NK-92 (cell line): Measurements from ENCODE around the gene MYO1A.
"Not testable (repeated sequence)": the region's sequence is repeated elsewhere in the genome, so short reads cannot be mapped to it uniquely, and the experiment has no call there.

Experiments
- DNase-seq: peaks from one replicate; lab custom pipeline; 2025; ENCODE audit not compliant: unreplicated experiment; lab: John Stamatoyannopoulos, UW

The MYO1A gene

GRCh38 chr12:56996793-56997545 is 53.0 kb downstream of the MYO1A start:
- DNase-seq, result no peak

- no peak for DNase-seq
Observed at GRCh38 chr12:56995930-56996496, 53.9 kb downstream of the MYO1A start.

- DNase-seq, result no peak
Observed at GRCh38 chr12:56995201-56995929, 54.6 kb downstream of the MYO1A start.

GRCh38 chr12:56994231-56994746 is 55.6 kb downstream of the MYO1A start:
- no peak for DNase-seq

DNA sequence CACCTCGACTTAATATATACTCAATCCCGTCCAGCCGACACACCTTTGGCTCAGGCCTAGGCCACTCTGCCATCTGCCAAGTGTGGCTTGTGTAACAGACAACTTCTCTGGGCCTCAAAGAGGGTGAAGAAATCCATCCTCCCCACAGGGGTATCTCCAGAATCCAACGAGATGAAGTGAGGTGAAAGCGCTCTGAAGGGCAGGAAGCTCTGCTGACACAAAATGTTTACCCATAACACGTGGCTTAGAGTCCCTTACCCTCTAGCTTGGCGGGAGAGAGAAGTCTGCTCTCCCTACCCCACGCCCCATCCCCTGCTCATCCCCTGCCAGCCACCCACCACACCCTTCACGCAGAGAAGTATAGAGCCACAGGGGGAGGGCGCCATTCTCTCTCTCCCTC is 56.6 kb downstream of the MYO1A start:
- DNase-seq, result no peak

DNA sequence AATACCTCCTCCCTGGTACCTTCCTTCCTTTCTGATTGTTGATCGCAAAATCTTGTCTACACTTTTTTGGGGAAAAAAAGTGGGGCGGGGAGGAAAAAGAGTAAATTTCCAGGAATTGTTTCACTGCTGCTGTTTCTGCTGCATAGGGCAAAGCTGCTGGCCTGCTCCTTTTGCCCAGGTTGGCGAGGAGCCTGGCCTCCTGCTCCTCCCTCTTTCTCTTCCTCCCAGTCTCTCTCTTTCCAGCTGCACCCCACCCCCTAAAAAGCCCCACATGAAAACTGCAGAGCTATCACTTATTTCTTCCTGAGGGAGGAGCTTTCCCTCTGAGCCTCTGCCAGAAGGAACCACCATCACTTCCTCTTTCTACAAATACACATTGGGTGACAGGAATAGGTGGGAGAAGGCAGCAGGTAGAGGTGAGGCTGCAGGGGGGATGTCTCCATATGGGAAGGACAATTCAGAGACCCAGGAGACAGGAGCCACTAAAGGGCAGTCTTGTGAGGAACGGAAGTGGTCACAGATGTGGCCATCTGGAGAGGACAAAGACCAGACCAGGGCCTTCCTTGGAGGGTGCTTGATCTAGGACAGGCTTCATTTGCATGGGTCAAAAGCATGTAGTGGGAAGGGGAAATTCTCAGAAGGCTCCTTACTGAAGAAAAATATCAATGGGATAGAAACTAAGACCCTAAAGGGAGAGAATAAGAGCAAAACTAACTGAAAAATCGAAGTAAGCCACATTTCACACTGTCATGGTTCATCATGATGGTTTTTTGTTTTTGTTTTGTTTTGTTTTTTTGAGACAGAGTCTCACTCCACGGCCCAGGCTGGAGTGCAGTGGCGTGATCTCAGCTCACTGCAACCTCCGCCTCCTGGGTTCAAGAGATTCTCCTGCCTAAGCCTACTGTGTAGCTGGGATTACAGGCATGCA is 58.3 kb downstream of the MYO1A start:
- no peak for DNase-seq

GRCh38 chr12:56990648-56991318 is 59.1 kb downstream of the MYO1A start:
- DNase-seq, result no peak

GRCh38 chr12:56989861-56990610 is 59.9 kb downstream of the MYO1A start:
- DNase-seq, result no peak

GRCh38 chr12:56988207-56988739 is 61.7 kb downstream of the MYO1A start:
- no peak for DNase-seq

DNA sequence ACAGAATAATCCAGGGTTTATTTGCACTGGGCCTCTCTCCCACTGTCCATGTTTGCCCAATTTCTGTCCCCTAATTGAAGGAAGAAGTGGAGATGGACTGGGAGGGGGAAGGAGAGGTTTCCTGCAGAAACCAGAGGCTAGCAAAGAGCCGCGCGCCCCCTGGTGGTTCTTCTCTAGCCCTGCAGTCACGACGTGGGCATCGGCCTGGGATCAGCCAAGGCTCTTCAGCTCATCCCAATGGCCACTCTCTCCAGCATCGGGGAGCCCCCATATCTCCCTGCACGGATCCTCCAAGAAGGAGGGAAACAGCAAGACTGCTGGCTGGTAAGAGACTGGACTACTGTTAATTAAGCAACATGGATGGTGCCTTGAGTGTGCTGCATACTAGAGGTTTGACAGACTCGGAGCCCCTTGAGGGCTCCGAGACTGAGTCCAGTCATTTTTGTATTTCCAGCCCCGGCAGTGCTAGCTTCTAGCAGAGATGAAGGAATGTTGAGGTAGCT is 62.3 kb downstream of the MYO1A start:
- no peak for DNase-seq

DNA sequence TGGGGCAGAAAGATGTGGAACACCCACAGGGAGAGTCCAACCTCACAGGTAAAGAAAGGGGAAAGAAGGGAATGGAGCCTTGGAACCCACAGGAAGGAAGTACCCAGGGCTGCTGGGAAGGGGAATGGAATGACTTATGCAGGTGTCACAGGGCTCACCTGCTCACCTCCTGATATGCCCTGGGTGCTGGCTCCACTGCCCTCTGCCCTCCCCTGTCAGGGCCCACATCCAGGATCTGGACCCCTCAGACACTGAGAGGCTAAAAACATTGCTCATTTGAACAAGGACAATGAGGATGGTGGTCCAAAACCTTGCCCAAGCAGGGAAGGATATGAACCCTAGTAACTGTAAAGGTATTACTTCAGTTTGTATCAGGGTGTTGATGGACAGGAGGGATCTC is 62.9 kb downstream of the MYO1A start:
- DNase-seq, result no peak

GRCh38 chr12:56985714-56986113 is 64.2 kb downstream of the MYO1A start:
- not testable (repeated sequence) for DNase-seq

DNA sequence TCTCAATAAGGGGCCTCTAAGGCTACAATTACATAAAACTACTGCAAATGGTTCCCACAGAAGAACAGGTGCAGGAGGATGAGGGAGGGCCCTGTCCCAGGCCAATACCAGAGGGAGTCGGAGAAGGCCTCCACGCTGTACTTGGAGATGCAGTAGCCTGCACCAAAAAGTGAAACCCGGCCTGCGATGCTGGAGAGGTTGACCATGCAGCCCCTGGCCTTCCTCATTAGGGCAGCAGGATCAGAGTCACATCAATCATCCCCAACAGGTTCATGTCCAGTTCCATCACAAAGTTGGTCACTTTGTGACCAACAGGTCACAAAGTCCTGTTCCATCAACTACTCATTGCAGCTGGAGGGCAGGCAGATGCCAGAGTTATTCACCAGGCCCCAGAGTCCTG is 66.5 kb downstream of the MYO1A start:
- DNase-seq, result no peak

DNA sequence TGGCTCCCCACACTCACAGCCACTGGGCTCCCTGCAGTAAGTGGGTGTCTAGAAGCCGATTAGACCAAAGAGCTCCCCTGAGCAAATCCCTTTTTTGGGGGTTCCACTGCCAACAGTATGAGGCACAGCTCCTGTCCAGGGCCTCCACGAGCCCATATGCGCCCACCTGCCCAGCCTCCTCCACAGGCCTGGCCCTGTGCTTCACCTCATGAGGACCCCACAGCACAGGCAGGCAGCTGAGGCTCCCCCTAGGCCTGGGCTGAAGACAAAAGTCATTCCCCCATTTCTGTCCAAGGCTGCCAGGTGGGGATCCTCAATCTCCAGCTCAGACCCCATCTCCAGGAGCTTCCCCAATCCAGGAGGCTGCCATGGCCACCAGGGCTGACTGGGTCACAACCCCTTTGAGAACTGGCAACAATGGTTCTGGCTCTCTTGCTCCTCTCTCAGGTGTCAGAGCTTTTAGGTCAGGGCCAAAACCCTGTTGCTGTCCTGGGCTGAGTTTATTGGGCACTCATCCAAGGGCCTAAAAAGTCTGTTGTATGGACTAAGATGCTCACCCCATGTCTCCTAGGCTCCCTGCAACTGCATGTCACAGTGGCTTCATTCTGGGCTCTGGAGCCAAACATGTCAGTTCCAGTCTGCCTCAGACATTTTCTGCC is 67.2 kb downstream of the MYO1A start:
- not testable (repeated sequence) for DNase-seq

DNA sequence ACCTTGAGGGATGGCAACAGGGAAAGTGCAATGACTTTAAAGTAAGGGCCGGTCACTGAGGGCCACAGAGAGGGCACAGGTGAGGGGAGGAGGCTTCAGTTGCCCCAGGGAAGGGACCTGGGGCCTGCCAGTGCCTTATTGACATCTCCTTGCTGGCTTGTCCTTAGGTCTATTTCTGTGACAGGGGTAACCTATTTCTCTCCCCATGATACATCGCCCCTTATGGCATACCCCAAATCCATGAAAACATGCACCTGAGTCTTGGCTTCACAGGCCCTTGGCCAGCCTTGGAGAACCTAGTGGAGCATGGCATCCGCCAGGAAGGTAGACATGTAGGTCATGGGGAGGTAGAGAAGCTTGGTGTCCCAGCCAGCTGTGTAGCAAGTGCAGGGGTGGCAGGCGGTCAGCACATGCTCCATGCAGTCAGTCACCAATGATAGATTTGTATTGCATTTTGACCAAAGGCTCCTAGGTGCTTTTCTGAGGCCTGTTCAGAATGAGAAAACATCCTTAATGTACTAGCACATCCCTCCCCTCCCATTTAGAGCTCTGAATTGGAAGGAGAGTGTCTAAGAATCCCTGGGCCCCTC is 68.9 kb downstream of the MYO1A start:
- DNase-seq, result no peak

DNA sequence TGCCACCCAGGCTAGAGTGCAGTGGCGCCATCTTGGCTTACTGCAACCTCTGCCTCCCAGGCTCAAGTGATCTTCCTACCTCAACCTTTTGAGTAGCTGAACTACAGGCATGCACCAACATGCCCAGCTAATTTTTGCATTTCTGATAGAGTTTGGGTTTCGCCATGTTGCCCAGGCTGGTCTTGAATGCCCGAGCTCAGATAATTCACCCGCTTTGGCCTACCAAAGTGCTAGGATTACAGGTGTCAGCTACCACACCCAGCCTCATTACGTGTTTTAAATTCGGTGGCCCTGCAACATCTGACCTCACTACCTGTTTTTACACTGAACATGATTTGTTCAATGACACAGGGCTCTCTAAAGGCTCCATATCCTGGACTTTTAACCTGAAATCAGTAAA is 69.7 kb downstream of the MYO1A start:
- DNase-seq, result no peak

- DNase-seq, result no peak
Observed at GRCh38 chr12:56979628-56980027, 70.3 kb downstream of the MYO1A start.
